Measurements from ENCODE around the gene COMMD10. TPM values are rescaled to one million over a fixed set of nuclear protein-coding genes. Genes with fewer than 3 reads are reported as not detected.
A peak's percentile ranks its signal among the peaks of the same experiment; 100 is the strongest.
"Not testable (repeated sequence)": the region's sequence is repeated elsewhere in the genome, so short reads cannot be mapped to it uniquely, and the experiment has no call there.

Gene COMMD10
- total RNA-seq, 4 donors from 2014 or later, result 18.4 to 50.6 (median 22.7) TPM

DNA sequence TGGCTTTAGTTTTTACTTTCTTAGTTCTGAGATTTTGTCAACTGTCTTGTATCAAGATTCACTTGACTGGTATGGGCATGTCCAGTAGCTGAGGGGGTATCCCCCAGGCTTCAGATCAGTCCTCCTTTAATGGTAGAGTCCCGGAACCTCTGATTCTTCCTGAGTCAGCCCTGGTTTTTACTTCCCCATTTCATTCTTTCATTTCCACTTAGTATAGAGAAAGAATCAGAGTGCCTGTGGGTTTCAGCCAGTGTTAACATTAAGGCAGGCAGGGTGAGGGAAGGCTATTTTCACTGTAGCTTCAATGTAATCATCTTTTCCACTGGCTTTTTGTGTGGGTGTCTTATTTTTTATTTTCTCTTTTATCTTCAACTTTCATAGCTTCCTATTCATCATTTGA, 8.3 kb upstream of the COMMD10 start:
- Histone ChIP-seq H3K4me3 (no peak overlapping the region), H3K27me3 (peaks cover 4% of the 10 kb centered on the region), H3K36me3 (peaks cover 2% of the 10 kb centered on the region), H3K9me3 (no peaks in the 10 kb centered on the region), H3K27ac (no peak overlapping the region), H3K4me1 (no peaks in the 10 kb centered on the region)
- WGBS, result 57% methylated on average over 1 of the region's 1 CpG
- no peak for DNase-seq (ENCODE audit: low spot score in 2 of 2)
- TF ChIP-seq, protein P1, sequence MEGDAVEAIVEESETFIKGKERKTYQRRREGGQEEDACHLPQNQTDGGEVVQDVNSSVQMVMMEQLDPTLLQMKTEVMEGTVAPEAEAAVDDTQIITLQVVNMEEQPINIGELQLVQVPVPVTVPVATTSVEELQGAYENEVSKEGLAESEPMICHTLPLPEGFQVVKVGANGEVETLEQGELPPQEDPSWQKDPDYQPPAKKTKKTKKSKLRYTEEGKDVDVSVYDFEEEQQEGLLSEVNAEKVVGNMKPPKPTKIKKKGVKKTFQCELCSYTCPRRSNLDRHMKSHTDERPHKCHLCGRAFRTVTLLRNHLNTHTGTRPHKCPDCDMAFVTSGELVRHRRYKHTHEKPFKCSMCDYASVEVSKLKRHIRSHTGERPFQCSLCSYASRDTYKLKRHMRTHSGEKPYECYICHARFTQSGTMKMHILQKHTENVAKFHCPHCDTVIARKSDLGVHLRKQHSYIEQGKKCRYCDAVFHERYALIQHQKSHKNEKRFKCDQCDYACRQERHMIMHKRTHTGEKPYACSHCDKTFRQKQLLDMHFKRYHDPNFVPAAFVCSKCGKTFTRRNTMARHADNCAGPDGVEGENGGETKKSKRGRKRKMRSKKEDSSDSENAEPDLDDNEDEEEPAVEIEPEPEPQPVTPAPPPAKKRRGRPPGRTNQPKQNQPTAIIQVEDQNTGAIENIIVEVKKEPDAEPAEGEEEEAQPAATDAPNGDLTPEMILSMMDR (IDR thresholded peaks at IDR 0.05), result no peak
- TF ChIP-seq POLR2A (IDR thresholded peaks at IDR 0.05) (no peak), EP300 (IDR thresholded peaks at IDR 0.05) (no peak), POLR2AphosphoS5 (IDR thresholded peaks at IDR 0.05) (no peak)

DNA sequence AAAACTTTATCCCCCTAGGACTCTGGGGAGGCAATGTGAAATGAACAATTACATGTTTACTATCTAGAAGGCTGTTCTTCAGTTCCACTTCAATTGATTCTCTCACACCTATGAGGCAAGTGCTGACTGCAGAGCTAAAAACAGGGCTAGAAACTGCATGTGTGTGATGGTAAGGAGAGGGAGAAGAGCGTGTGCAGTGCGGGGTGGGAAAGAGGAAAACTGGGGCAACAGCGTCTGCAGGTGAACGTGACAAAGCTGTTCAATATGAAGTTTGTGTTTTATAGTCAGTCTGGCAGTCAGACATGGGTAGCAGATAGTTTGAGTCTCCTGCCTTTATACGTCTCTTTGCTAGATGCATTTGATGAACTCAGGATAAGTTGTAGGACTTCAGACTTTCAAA, 6.6 kb upstream of the COMMD10 start:
- no peak overlapping the region for H3K4me3 ChIP-seq
- WGBS, result 84% methylated on average over 5 of the region's 5 CpGs
- TF ChIP-seq POLR2AphosphoS5 (IDR thresholded peaks at IDR 0.05), result no peak
- no peak for TF ChIP-seq EP300 (IDR thresholded peaks at IDR 0.05)
- TF ChIP-seq, protein P1 (IDR thresholded peaks at IDR 0.05), result no peak
- no peak for TF ChIP-seq POLR2A (IDR thresholded peaks at IDR 0.05)

DNA sequence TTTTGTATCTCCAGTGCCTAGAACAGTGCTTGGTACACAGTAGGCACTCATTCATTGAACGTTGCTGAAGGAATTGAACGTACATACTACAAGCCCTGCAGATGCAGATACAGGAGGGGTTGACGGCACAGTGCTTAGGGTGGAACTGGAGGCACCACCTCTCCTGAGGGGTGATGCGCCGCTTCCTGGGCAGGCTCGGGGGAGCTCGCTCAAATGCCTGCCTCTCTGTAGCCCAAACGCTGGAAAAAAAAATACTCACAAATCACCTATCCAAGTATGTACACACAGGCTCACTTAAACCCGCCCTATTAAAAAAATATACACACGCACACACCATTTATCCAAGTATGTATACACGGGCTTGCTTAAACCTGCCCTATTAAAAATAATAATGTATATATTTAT, 536 bp upstream of the COMMD10 start:
- DNase-seq (ENCODE audit: low spot score in 2 of 2), result no peak
- Histone ChIP-seq H3K9me3 (no peaks in the 10 kb centered on the region), H3K4me1 (peaks cover 20% of the 10 kb centered on the region), H3K27ac (peak overlapping the region; percentile 95), H3K27me3 (no peaks in the 10 kb centered on the region), H3K4me3 (peak overlapping the region; percentile 94), H3K36me3 (peaks cover 2% of the 10 kb centered on the region)
- no peak for TF ChIP-seq EP300 (IDR thresholded peaks at IDR 0.05)
- TF ChIP-seq, protein P1 (IDR thresholded peaks at IDR 0.05), result no peak
- no peak for TF ChIP-seq POLR2AphosphoS5 (IDR thresholded peaks at IDR 0.05)
- TF ChIP-seq POLR2A (IDR thresholded peaks at IDR 0.05), result no peak
- WGBS, result 21% methylated on average over 11 of the region's 11 CpGs

More for the DNA sequence above, 6.6 kb upstream of the COMMD10 start:
- DNase-seq (ENCODE audit: low spot score in 2 of 2), result no peak
- H3K9me3 ChIP-seq, result no peaks in the 10 kb centered on the region
- peaks cover 2% of the 10 kb centered on the region for H3K36me3 ChIP-seq
- H3K4me1 ChIP-seq, result no peaks in the 10 kb centered on the region
- H3K27me3 ChIP-seq, result peaks cover 4% of the 10 kb centered on the region
- H3K27ac ChIP-seq, result no peak overlapping the region

DNA sequence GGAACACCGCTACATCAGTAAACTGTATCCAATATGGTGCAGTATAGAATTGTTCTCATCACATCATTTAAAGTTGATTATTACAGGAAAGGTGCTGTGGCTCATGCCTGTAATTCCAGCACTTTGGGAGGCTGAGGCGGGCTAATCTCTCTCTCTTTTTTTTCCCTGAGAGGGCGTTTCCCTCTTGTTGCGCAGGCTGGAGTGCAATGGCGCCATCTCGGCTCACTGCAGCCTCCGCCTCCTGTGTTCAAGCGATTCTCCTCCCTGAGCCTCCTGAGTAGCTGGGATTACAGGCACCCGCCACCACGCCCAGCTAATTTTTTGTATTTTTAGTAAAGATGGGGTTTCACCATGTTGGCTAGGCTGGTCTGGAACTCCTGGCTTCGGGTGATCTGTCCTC, 1.5 kb downstream of the COMMD10 start:
- H3K27ac ChIP-seq; H3K4me3 ChIP-seq; DNase-seq (ENCODE audit: low spot score in 2 of 2); H3K9me3 ChIP-seq; H3K27me3 ChIP-seq; H3K36me3 ChIP-seq: not testable (repeated sequence)
- H3K4me1 ChIP-seq, result peaks cover 20% of the 10 kb centered on the region
- 92% methylated on average over 11 of the region's 11 CpGs for WGBS

DNA sequence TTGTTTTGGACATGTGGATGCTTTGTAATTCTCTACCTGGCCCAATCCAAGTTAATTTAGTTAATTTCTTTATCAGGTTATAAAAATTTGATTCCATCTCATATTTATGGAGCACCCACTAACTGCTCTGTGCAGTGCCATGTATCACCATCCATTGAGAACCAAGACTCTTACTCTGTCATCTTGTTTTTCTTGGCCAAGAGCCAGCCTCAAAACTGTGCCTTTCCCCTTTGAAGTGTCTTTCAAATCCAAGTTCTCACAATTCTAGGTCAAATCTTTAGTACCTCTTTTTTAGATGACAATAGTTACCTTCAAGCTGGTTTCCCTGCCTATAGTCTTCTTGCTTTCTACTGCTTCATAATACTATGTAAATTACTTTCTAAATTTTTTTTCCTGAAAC, 3.2 kb downstream of the COMMD10 start:
- TF ChIP-seq EP300 (IDR thresholded peaks at IDR 0.05) (no peak), POLR2AphosphoS5 (IDR thresholded peaks at IDR 0.05) (no peak)
- TF ChIP-seq, protein P1 (IDR thresholded peaks at IDR 0.05), result no peak
- Histone ChIP-seq H3K4me1 (peaks cover 20% of the 10 kb centered on the region), H3K4me3 (no peak overlapping the region), H3K9me3 (no peaks in the 10 kb centered on the region), H3K36me3 (peaks cover 21% of the 10 kb centered on the region), H3K27ac (no peak overlapping the region), H3K27me3 (no peaks in the 10 kb centered on the region)
- DNase-seq (ENCODE audit: low spot score in 2 of 2), result no peak

DNA sequence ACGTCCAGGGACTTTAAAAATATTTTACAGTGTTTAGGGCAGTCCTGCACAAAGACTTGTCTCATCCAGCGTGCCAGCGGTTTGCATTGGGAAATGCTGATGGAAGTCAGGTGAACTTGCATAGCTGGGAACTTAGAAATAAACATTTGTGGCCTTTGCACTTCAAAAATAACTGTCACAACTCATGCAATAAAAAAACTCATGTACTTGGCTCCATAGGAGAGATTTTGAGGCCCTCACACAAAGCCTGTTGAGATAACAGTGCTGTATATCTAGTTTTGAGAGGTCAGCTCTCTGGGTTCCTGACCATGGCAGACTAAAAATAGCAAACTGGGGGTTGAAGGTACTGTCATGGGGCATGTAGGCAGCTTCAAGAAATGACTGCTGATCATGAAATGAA, 5.5 kb downstream of the COMMD10 start:
- Histone ChIP-seq H3K9me3 (no peaks in the 10 kb centered on the region), H3K4me3 (no peak overlapping the region), H3K27ac (no peak overlapping the region), H3K36me3 (peaks cover 41% of the 10 kb centered on the region), H3K4me1 (peaks cover 11% of the 10 kb centered on the region), H3K27me3 (no peaks in the 10 kb centered on the region)
- 96% methylated on average over 3 of the region's 3 CpGs for WGBS
- DNase-seq (ENCODE audit: low spot score in 2 of 2), result no peak
- TF ChIP-seq POLR2A (IDR thresholded peaks at IDR 0.05) (no peak), POLR2AphosphoS5 (IDR thresholded peaks at IDR 0.05) (no peak), EP300 (IDR thresholded peaks at IDR 0.05) (no peak)
- TF ChIP-seq, protein P1 (IDR thresholded peaks at IDR 0.05), result no peak
